Measurements from ENCODE around the gene AATF. TPM values are rescaled to one million over a fixed set of nuclear protein-coding genes. Genes with fewer than 3 reads are reported as not detected.

Gene AATF
- total RNA-seq, 2 donors from 2014 or later, result 28.8 to 41.3 TPM

GRCh38 chr17:36926701-36927100 lies 22.1 kb upstream of the AATF start:
- peaks cover 5% of the 10 kb centered on the region for H3K27me3 ChIP-seq (replicated peaks; ENCODE audit: insufficient read depth)

GRCh38 chr17:36928471-36929345 lies 20.0 kb upstream of the AATF start:
- Histone ChIP-seq H3K4me1 (ENCODE audit: control insufficient read depth in 1 of 2, low read depth in 2 of 2) (peaks cover 5 to 18% of the 10 kb centered on the region in 2 donors), H3K4me3 (no peak overlapping the region), H3K36me3 (no peaks in the 10 kb centered on the region), H3K27ac (no peak overlapping the region), H3K9me3 (no peaks in the 10 kb centered on the region), H3K27me3 (replicated peaks; ENCODE audit: insufficient read depth) (peaks cover 21% of the 10 kb centered on the region)
- no peak for TF ChIP-seq CTCF (IDR thresholded peaks at IDR 0.05)
- no peak for DNase-seq (ENCODE audit: low spot score)
- no peak for ATAC-seq (ENCODE audit: insufficient number of reproducible peaks, low FRiP score, low read depth)

More at GRCh38 chr17:36926701-36927100, 22.1 kb upstream of the AATF start:
- DNase-seq (ENCODE audit: low spot score) (no peak), ATAC-seq (ENCODE audit: insufficient number of reproducible peaks, low FRiP score, low read depth) (no peak)
- Histone ChIP-seq H3K9me3 (no peaks in the 10 kb centered on the region), H3K27ac (no peak overlapping the region), H3K36me3 (no peaks in the 10 kb centered on the region), H3K4me3 (no peak overlapping the region), H3K4me1 (ENCODE audit: control insufficient read depth in 1 of 2, low read depth in 2 of 2) (peaks cover 0 to under 1% of the 10 kb centered on the region in 2 donors)
- TF ChIP-seq CTCF (IDR thresholded peaks at IDR 0.05), result no peak

- no peak for TF ChIP-seq CTCF (IDR thresholded peaks at IDR 0.05)
- Histone ChIP-seq H3K27ac (no peak overlapping the region), H3K27me3 (replicated peaks; ENCODE audit: insufficient read depth) (peaks cover 34% of the 10 kb centered on the region), H3K36me3 (no peaks in the 10 kb centered on the region), H3K4me1 (ENCODE audit: control insufficient read depth in 1 of 2, low read depth in 2 of 2) (peaks cover 18 to 31% of the 10 kb centered on the region in 2 donors), H3K9me3 (no peaks in the 10 kb centered on the region), H3K4me3 (no peak overlapping the region)
- no peak for DNase-seq (ENCODE audit: low spot score)
- ATAC-seq (ENCODE audit: insufficient number of reproducible peaks, low FRiP score, low read depth), result no peak
Observed at GRCh38 chr17:36929851-36930582, 18.7 kb upstream of the AATF start.

- no peak for TF ChIP-seq CTCF (IDR thresholded peaks at IDR 0.05)
- Histone ChIP-seq H3K27ac (no peak overlapping the region), H3K4me3 (no peak overlapping the region), H3K36me3 (no peaks in the 10 kb centered on the region), H3K9me3 (no peaks in the 10 kb centered on the region), H3K4me1 (ENCODE audit: control insufficient read depth in 1 of 2, low read depth in 2 of 2) (peaks cover 19 to 36% of the 10 kb centered on the region in 2 donors), H3K27me3 (replicated peaks; ENCODE audit: insufficient read depth) (peaks cover 39% of the 10 kb centered on the region)
- ATAC-seq (ENCODE audit: insufficient number of reproducible peaks, low FRiP score, low read depth) (no peak), DNase-seq (ENCODE audit: low spot score) (no peak)
Observed at GRCh38 chr17:36930583-36930900, 18.2 kb upstream of the AATF start.

- Histone ChIP-seq H3K27ac (no peak overlapping the region), H3K36me3 (no peaks in the 10 kb centered on the region), H3K9me3 (no peaks in the 10 kb centered on the region), H3K4me1 (ENCODE audit: control insufficient read depth in 1 of 2, low read depth in 2 of 2) (peaks cover 24 to 43% of the 10 kb centered on the region in 2 donors), H3K27me3 (replicated peaks; ENCODE audit: insufficient read depth) (peaks cover 46% of the 10 kb centered on the region), H3K4me3 (no peak overlapping the region)
- DNase-seq (ENCODE audit: low spot score), result no peak
- no peak for ATAC-seq (ENCODE audit: insufficient number of reproducible peaks, low FRiP score, low read depth)
- TF ChIP-seq CTCF (IDR thresholded peaks at IDR 0.05), result no peak
Observed at GRCh38 chr17:36931096-36931696, 17.6 kb upstream of the AATF start.

Measured in thoracic aorta (tissue), 2 donors.